Tibial nerve (tissue), 4 donors: Measurements from ENCODE around the gene ZMPSTE24. TPM values are rescaled to one million over a fixed set of nuclear protein-coding genes. Genes with fewer than 3 reads are reported as not detected.

Experiments used
- DNase-seq, 2 donors: peaks; one replicate each; pipeline ENCODE4 v3.0.0-alpha.2; 2019; ENCODE audit warnings: low spot score in 2 of 2
- H3K27ac ChIP-seq, 4 donors: fragments of 200-600 bp; sonication (generic) in 3 of 4; one replicate each; pipeline ENCODE4 v1.5.1; 2017 to 2019; ENCODE audit warnings: mild to moderate bottlenecking in 1 of 4
- H3K27me3 ChIP-seq, 2 donors: fragments of 200-600 bp; sonication (generic) in 1 of 2; one replicate each; pipeline versions ENCODE4 v1.5.1 to v1.6.0; 2017 to 2019
- H3K36me3 ChIP-seq, 3 donors: fragments of 200-600 bp; sonication (generic); one replicate each; pipeline ENCODE4 v1.5.1; 2018 to 2019
- H3K4me1 ChIP-seq, 4 donors: fragments of 200-600 bp; sonication (generic) in 3 of 4; one replicate each; pipeline ENCODE4 v1.5.1; 2017 to 2019
- H3K4me3 ChIP-seq, 4 donors: fragments of 200-600 bp; sonication (generic) in 3 of 4; one replicate each; pipeline ENCODE4 v1.5.1; 2017 to 2019; ENCODE audit warnings: mild to moderate bottlenecking in 1 of 4, moderate library complexity in 1 of 4
- H3K9me3 ChIP-seq, 4 donors: fragments of 200-600 bp; sonication (generic) in 3 of 4; one replicate each; pipeline ENCODE4 v1.5.1; 2017 to 2019
- CTCF ChIP-seq, 5 experiments: fragments of 200-600 bp in 3 of 5; fragments of 450-650 bp in 2 of 5; sonication (generic) in 3 of 5; IDR thresholded peaks; one replicate each; pipeline ENCODE4 v1.5.1; 2016 to 2019; ENCODE audit warnings: antibody characterized with exemption in 5 of 5, mild to moderate bottlenecking in 3 of 5, moderate library complexity in 2 of 5
- EP300 ChIP-seq, 2 donors: sonication (generic); formaldehyde crosslinking; IDR thresholded peaks; one replicate each; pipeline ENCODE4 v1.6.1; 2017; ENCODE audit warnings: antibody characterized with exemption in 2 of 2, mild to moderate bottlenecking in 1 of 2
- POLR2A ChIP-seq, 2 donors: fragments of 450-650 bp; IDR thresholded peaks; one replicate each; pipeline ENCODE4 v1.6.1; 2017; ENCODE audit warnings: antibody characterized with exemption in 2 of 2, mild to moderate bottlenecking in 2 of 2, moderate library complexity in 2 of 2
- WGBS, 2 donors: methylation state at CpG; one replicate each; pipeline ENCODE4 v1.1.5; 2018; 5-methylcytosine and 5-hydroxymethylcytosine counted together
- total RNA-seq, 4 donors: library from RNA; depleted of rRNA; stranded (reverse); fragments of >200 nt; gene quantifications; one replicate each; pipeline ENCODE4 v1.1.0, GENCODE V29; 2016

The ZMPSTE24 gene
- total RNA-seq, 4 donors from 2014 or later: 27.0 to 51.1 (median 32.1) TPM

- no peaks in the 10 kb centered on the region for H3K27me3 ChIP-seq
- DNase-seq: no peak
- no peaks in the 10 kb centered on the region for H3K9me3 ChIP-seq
- 88 to 94% methylated on average over 2 of the region's 2 CpGs for WGBS, 2 donors
- H3K36me3 ChIP-seq: no peaks in the 10 kb centered on the region
- H3K4me3 ChIP-seq: no peak overlapping the region
- H3K4me1 ChIP-seq: peaks cover 0 to 11% (median 3%) of the 10 kb centered on the region in 4 donors
- TF ChIP-seq CTCF (IDR thresholded peaks at IDR 0.05) (no peak), EP300 (IDR thresholded peaks at IDR 0.05) (no peak), POLR2A (IDR thresholded peaks at IDR 0.05) (no peak)
- no peak overlapping the region for H3K27ac ChIP-seq
These were observed 52.1 kb downstream of the ZMPSTE24 start for GRCh38 chr1:40310129-40310461.

- TF ChIP-seq POLR2A (IDR thresholded peaks at IDR 0.05) (no peak), CTCF (IDR thresholded peaks at IDR 0.05) (no peak), EP300 (IDR thresholded peaks at IDR 0.05) (no peak)
- peaks cover 0 to 20% (median 11%) of the 10 kb centered on the region in 4 donors for H3K4me1 ChIP-seq
- 78 to 80% methylated on average over 21 to 22 of the region's 22 CpGs for WGBS, 2 donors
These were observed 53.1 kb downstream of the ZMPSTE24 start for GRCh38 chr1:40310983-40311642.

GRCh38 chr1:40311692-40312091 is 53.7 kb downstream of the ZMPSTE24 start:
- TF ChIP-seq EP300 (IDR thresholded peaks at IDR 0.05) (no peak), POLR2A (IDR thresholded peaks at IDR 0.05) (no peak), CTCF (IDR thresholded peaks at IDR 0.05) (no peak)
- Histone ChIP-seq H3K9me3 (no peaks in the 10 kb centered on the region), H3K36me3 (no peaks in the 10 kb centered on the region), H3K27me3 (peaks cover 0 to 12% of the 10 kb centered on the region in 2 donors), H3K4me3 (no peak overlapping the region), H3K4me1 (peaks cover 0 to 24% (median 14%) of the 10 kb centered on the region in 4 donors), H3K27ac (no peak overlapping the region)
- 95 to 98% methylated on average over 5 of the region's 5 CpGs for WGBS, 2 donors
- DNase-seq: no peak

More at GRCh38 chr1:40310983-40311642, 53.1 kb downstream of the ZMPSTE24 start:
- peaks cover 0 to 6% of the 10 kb centered on the region in 2 donors for H3K27me3 ChIP-seq
- no peaks in the 10 kb centered on the region for H3K36me3 ChIP-seq
- no peak for DNase-seq
- H3K27ac ChIP-seq: no peak overlapping the region
- H3K4me3 ChIP-seq: no peak overlapping the region
- H3K9me3 ChIP-seq: no peaks in the 10 kb centered on the region

- H3K9me3 ChIP-seq: no peaks in the 10 kb centered on the region
- peaks cover 0 to 20% of the 10 kb centered on the region in 2 donors for H3K27me3 ChIP-seq
- peaks cover 0 to 31% (median 16%) of the 10 kb centered on the region in 4 donors for H3K4me1 ChIP-seq
- WGBS, 2 donors: 67 to 76% methylated on average over 10 of the region's 10 CpGs
- H3K4me3 ChIP-seq: no peak overlapping the region
- TF ChIP-seq POLR2A (IDR thresholded peaks at IDR 0.05) (no peak), CTCF (IDR thresholded peaks at IDR 0.05) (no peak), EP300 (IDR thresholded peaks at IDR 0.05) (no peak)
- no peak overlapping the region for H3K27ac ChIP-seq
- no peaks in the 10 kb centered on the region for H3K36me3 ChIP-seq
- DNase-seq: no peak
These were observed 54.5 kb downstream of the ZMPSTE24 start for GRCh38 chr1:40312238-40313205.
